Measurements from ENCODE around the gene NACC1. TPM values are rescaled to one million over a fixed set of nuclear protein-coding genes. Genes with fewer than 3 reads are reported as not detected.
A peak's percentile ranks its signal among the peaks of the same experiment; 100 is the strongest.

Gene NACC1
- total and polyA plus RNA-seq, 3 experiments from 2014 or later, result 3.9 to 111 (median 89.9) TPM

GRCh38 chr19:13121551-13122274 is 3.6 kb downstream of the NACC1 start:
- ChIA-PET POLR2A (no interaction called here), CTCF (no interaction called here)
- Histone ChIP-seq H3K27ac (ENCODE audit: low read depth, low read length) (no peak overlapping the region), H3K36me3 (ENCODE audit: insufficient read depth, low read length) (no peaks in the 10 kb centered on the region), H3K4me1 (ENCODE audit: insufficient read depth, low read length) (peaks cover 26% of the 10 kb centered on the region), H3K27me3 (ENCODE audit: insufficient read depth, low read length, poor library complexity, severe bottlenecking) (no peaks in the 10 kb centered on the region), H3K9me3 (ENCODE audit: low read length) (no peaks in the 10 kb centered on the region), H3K4me3 (ENCODE audit: low read length) (no peak overlapping the region)
- peaks cover 0 to 17% (median 0%) of the 10 kb centered on the region in 3 donors for H3K36me3 Mint-ChIP-seq
- H3K4me1 Mint-ChIP-seq, result peaks cover 49 to 61% (median 55%) of the 10 kb centered on the region in 3 donors
- H3K27me3 Mint-ChIP-seq, result peaks cover 0 to 2% of the 10 kb centered on the region in 2 donors
- peak overlapping the region; percentile 75 to 93 (median 87) for H3K27ac Mint-ChIP-seq
- no peaks in the 10 kb centered on the region for H3K9me3 Mint-ChIP-seq
- DNase-seq, result no peak
- peak overlapping the region in 6 of 7 donors; percentile 28 to 81 (median 44) for H3K4me3 Mint-ChIP-seq

- CTCF ChIA-PET, result interaction anchor here (0.6 kb wide), 1 partner anchor 1951 kb away, joined by 3 read pairs; no protein-coding TSS in a partner anchor
- Mint-ChIP-seq H3K27me3 (peaks cover 0 to 2% of the 10 kb centered on the region in 2 donors), H3K9me3 (no peaks in the 10 kb centered on the region), H3K36me3 (peaks cover 0 to 16% (median 0%) of the 10 kb centered on the region in 3 donors), H3K4me3 (peak overlapping the region in 6 of 7 donors; percentile 28 to 81 (median 44)), H3K4me1 (peaks cover 43 to 57% (median 48%) of the 10 kb centered on the region in 3 donors), H3K27ac (peak overlapping the region; percentile 75 to 93 (median 87))
- POLR2A ChIA-PET, result no interaction called here
- peak in 1 of 5 donors; percentile 22 for DNase-seq
- Histone ChIP-seq H3K4me1 (ENCODE audit: insufficient read depth, low read length) (peaks cover 26% of the 10 kb centered on the region), H3K9me3 (ENCODE audit: low read length) (no peaks in the 10 kb centered on the region), H3K27me3 (ENCODE audit: insufficient read depth, low read length, poor library complexity, severe bottlenecking) (no peaks in the 10 kb centered on the region), H3K36me3 (ENCODE audit: insufficient read depth, low read length) (no peaks in the 10 kb centered on the region), H3K4me3 (ENCODE audit: low read length) (no peak overlapping the region), H3K27ac (ENCODE audit: low read depth, low read length) (no peak overlapping the region)
Observed at GRCh38 chr19:13122275-13122878, 4.3 kb downstream of the NACC1 start.

DNA sequence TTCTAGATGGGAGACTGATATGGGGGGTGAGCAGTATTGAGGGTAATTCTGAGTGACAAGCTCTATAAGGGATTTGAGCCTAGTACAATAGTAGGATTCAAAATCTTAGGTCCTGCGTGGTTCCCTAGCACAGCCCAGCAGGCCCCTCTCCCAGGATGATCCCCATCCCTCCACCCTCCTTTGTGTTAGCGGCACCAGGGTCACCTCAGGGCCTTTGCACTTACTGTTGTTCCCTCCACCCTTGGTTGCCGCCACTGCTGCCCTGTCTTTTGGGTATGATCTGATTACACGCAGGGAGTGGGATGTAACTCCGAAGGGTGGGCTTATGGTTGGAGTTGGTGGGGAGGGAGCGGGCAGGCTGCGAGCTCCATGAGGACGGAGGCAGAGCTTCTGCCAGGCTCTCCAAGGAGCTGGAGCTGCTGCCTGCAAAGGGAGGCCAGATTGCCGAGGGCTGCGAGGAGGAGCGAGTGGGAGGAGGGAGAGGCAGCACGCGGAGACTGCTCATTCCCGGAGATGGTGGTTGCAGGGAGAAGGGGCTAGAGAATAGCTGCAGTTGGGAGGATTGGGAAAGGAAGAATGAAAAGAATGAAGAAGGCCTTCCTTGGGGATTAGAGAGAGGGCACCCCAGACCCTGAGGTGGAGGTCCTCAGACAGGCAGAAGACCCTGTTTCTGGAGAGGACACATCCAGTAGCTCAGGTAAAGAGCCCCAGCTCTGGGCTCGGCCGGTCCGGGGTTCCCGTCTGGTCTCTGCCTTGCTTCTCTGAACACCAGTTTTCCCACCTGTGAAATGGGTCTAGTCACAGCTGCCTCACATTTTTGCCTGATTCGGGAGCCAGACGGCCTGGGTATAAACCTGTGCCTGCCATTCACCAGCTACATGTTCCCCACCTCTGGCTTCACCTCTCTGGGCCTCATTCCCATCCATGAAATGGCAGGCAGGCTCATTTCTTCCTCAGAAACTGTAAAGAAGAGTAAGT is 5.2 kb downstream of the NACC1 start:
- Histone ChIP-seq H3K9me3 (ENCODE audit: low read length) (no peaks in the 10 kb centered on the region), H3K4me1 (ENCODE audit: insufficient read depth, low read length) (peaks cover 21% of the 10 kb centered on the region), H3K36me3 (ENCODE audit: insufficient read depth, low read length) (no peaks in the 10 kb centered on the region), H3K27ac (ENCODE audit: low read depth, low read length) (no peak overlapping the region), H3K27me3 (ENCODE audit: insufficient read depth, low read length, poor library complexity, severe bottlenecking) (no peaks in the 10 kb centered on the region), H3K4me3 (ENCODE audit: low read length) (no peak overlapping the region)
- H3K9me3 Mint-ChIP-seq, result no peaks in the 10 kb centered on the region
- no peak overlapping the region for H3K4me3 Mint-ChIP-seq
- POLR2A ChIA-PET, result no interaction called here
- no peak for DNase-seq
- peaks cover 0 to 2% of the 10 kb centered on the region in 2 donors for H3K27me3 Mint-ChIP-seq
- peak overlapping the region in 6 of 8 donors; percentile 13 to 93 (median 84) for H3K27ac Mint-ChIP-seq
- peaks cover 0 to 14% (median 0%) of the 10 kb centered on the region in 3 donors for H3K36me3 Mint-ChIP-seq
- CTCF ChIA-PET, result interaction anchor here (1.3 kb wide), 1 partner anchor 9 kb away, joined by 3 read pairs; no protein-coding TSS in a partner anchor
- peaks cover 45 to 59% (median 49%) of the 10 kb centered on the region in 3 donors for H3K4me1 Mint-ChIP-seq

DNA sequence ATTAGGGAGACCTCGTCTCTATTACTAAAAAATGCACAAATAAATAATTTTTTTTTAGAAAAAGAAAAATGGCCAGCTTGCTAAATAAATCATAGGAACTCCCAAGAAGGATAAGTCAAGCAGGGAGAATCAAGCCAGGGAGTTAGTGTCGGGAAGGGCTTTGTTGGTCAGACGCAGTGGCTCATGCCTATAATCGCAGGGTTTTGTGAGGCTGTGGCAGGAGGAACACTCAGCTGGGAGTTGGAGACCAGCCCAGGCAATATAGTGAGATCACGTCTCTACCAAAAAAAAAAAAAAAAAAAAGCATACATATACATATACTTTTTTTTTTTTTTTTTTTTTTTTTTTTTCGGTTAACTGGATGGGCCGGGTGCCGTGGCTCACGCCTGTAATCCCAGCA is 9.0 kb downstream of the NACC1 start:
- Histone ChIP-seq H3K4me3 (ENCODE audit: low read length) (no peak overlapping the region), H3K9me3 (ENCODE audit: low read length) (no peaks in the 10 kb centered on the region), H3K36me3 (ENCODE audit: insufficient read depth, low read length) (no peaks in the 10 kb centered on the region), H3K27me3 (ENCODE audit: insufficient read depth, low read length, poor library complexity, severe bottlenecking) (no peaks in the 10 kb centered on the region), H3K27ac (ENCODE audit: low read depth, low read length) (no peak overlapping the region), H3K4me1 (ENCODE audit: insufficient read depth, low read length) (peaks cover under 1% of the 10 kb centered on the region)
- Mint-ChIP-seq H3K27ac (no peak overlapping the region), H3K9me3 (no peaks in the 10 kb centered on the region), H3K4me3 (peak overlapping the region in 1 of 7 donors; percentile 54), H3K27me3 (peaks cover 0 to 2% of the 10 kb centered on the region in 2 donors), H3K36me3 (peaks cover 0 to 13% (median 0%) of the 10 kb centered on the region in 3 donors), H3K4me1 (peaks cover 27 to 47% (median 29%) of the 10 kb centered on the region in 3 donors)
- ChIA-PET CTCF (interaction anchor here (0.9 to 2.0 kb wide), 3 partner anchors 8 to 68 kb away, joined by 3 to 5 read pairs (median 4); no protein-coding TSS in a partner anchor), POLR2A (no interaction called here)
- no peak for DNase-seq

- Histone ChIP-seq H3K4me1 (ENCODE audit: insufficient read depth, low read length) (peaks cover 10% of the 10 kb centered on the region), H3K27ac (ENCODE audit: low read depth, low read length) (no peak overlapping the region), H3K4me3 (ENCODE audit: low read length) (no peak overlapping the region), H3K27me3 (ENCODE audit: insufficient read depth, low read length, poor library complexity, severe bottlenecking) (no peaks in the 10 kb centered on the region), H3K9me3 (ENCODE audit: low read length) (no peaks in the 10 kb centered on the region), H3K36me3 (ENCODE audit: insufficient read depth, low read length) (no peaks in the 10 kb centered on the region)
- no peak for DNase-seq
- ChIA-PET CTCF (interaction anchor here (0.9 to 2.3 kb wide), 6 partner anchors 8 to 163 kb away, joined by 3 to 7 read pairs (median 4); no protein-coding TSS in a partner anchor), POLR2A (interaction anchor here (0.6 to 0.7 kb wide), 2 partner anchors 25 to 182 kb away, joined by 3 read pairs; no protein-coding TSS in a partner anchor)
- H3K4me3 Mint-ChIP-seq, result no peak overlapping the region
- H3K36me3 Mint-ChIP-seq, result peaks cover 0 to 16% (median 0%) of the 10 kb centered on the region in 3 donors
- H3K27ac Mint-ChIP-seq, result peak overlapping the region in 1 of 8 donors; percentile 79
- H3K4me1 Mint-ChIP-seq, result peaks cover 28 to 47% (median 29%) of the 10 kb centered on the region in 3 donors
- H3K9me3 Mint-ChIP-seq, result no peaks in the 10 kb centered on the region
- peaks cover 0 to 2% of the 10 kb centered on the region in 2 donors for H3K27me3 Mint-ChIP-seq
Observed at GRCh38 chr19:13127811-13128575, 9.9 kb downstream of the NACC1 start.

DNA sequence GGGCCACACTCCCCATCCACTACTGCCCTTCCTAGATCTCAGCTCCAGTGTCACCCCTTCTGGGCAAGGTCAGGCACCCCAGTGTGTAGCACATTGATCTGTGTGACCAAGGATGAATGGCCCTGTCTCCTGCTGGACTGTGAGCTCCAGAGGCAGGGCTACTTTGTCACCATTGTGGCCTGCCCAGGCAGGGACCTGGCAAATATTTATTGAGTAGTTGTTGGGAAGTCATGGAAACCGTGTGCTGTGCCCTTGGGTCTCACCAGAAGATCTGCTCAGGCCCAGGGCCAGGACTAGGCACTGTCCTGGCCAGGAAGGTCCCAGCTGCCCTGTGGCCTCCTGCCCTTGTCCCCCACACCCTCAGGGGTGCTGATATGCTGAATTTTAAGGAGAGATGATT is 10.5 kb downstream of the NACC1 start:
- Mint-ChIP-seq H3K36me3 (peaks cover 0 to 18% (median 0%) of the 10 kb centered on the region in 3 donors), H3K9me3 (no peaks in the 10 kb centered on the region), H3K27me3 (peaks cover 0 to 2% of the 10 kb centered on the region in 2 donors), H3K4me1 (peaks cover 30 to 49% (median 30%) of the 10 kb centered on the region in 3 donors), H3K27ac (peak overlapping the region in 2 of 8 donors; percentile 28 to 57), H3K4me3 (no peak overlapping the region)
- Histone ChIP-seq H3K36me3 (ENCODE audit: insufficient read depth, low read length) (no peaks in the 10 kb centered on the region), H3K4me1 (ENCODE audit: insufficient read depth, low read length) (peaks cover 16% of the 10 kb centered on the region), H3K4me3 (ENCODE audit: low read length) (no peak overlapping the region), H3K27ac (ENCODE audit: low read depth, low read length) (no peak overlapping the region), H3K9me3 (ENCODE audit: low read length) (no peaks in the 10 kb centered on the region), H3K27me3 (ENCODE audit: insufficient read depth, low read length, poor library complexity, severe bottlenecking) (no peaks in the 10 kb centered on the region)
- ChIA-PET CTCF (interaction anchor here (1.2 to 2.3 kb wide), 5 partner anchors 9 to 163 kb away, joined by 3 to 7 read pairs (median 4); no protein-coding TSS in a partner anchor), POLR2A (interaction anchor here (0.6 kb wide), 1 partner anchor 182 kb away, joined by 3 read pairs; no protein-coding TSS in a partner anchor)
- DNase-seq, result no peak

DNA sequence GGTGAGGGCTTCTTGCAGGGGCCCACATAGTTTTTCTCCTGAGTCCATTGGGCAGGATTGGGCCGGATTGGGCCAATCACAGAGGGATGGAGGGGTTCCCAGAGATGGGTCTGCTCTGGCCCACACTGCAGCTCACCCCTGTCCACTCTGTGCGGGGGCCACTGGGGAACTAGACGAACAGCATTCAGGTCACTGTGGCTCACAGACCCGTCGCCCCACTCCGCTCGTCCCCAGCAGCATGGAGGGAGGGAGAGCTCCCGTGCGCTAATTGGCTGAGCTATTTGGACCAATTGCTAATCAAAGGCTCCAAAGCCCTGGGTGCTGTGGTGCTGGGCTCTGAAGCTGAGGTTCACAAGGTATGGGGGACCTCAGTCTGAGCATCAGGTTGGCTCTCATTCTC is 11.3 kb downstream of the NACC1 start:
- POLR2A ChIA-PET, result no interaction called here
- peaks cover 0 to 2% of the 10 kb centered on the region in 2 donors for H3K27me3 Mint-ChIP-seq
- Histone ChIP-seq H3K9me3 (ENCODE audit: low read length) (no peaks in the 10 kb centered on the region), H3K27ac (ENCODE audit: low read depth, low read length) (no peak overlapping the region), H3K36me3 (ENCODE audit: insufficient read depth, low read length) (no peaks in the 10 kb centered on the region), H3K27me3 (ENCODE audit: insufficient read depth, low read length, poor library complexity, severe bottlenecking) (no peaks in the 10 kb centered on the region), H3K4me1 (ENCODE audit: insufficient read depth, low read length) (peaks cover 17% of the 10 kb centered on the region), H3K4me3 (ENCODE audit: low read length) (no peak overlapping the region)
- no peaks in the 10 kb centered on the region for H3K9me3 Mint-ChIP-seq
- no peak for DNase-seq
- H3K4me1 Mint-ChIP-seq, result peaks cover 27 to 47% (median 31%) of the 10 kb centered on the region in 3 donors
- CTCF ChIA-PET, result interaction anchor here (2.3 kb wide), 1 partner anchor 25 kb away, joined by 7 read pairs; no protein-coding TSS in a partner anchor
- H3K36me3 Mint-ChIP-seq, result peaks cover 0 to 18% (median 0%) of the 10 kb centered on the region in 3 donors
- H3K27ac Mint-ChIP-seq, result no peak overlapping the region
- no peak overlapping the region for H3K4me3 Mint-ChIP-seq
